Measurements from ENCODE around the gene SLC24A1. TPM values are rescaled to one million over a fixed set of nuclear protein-coding genes. Genes with fewer than 3 reads are reported as not detected.

The SLC24A1 gene
- total RNA-seq, 8 experiments from 2014 or later: 2.0 to 17.7 (median 5.4) TPM

GRCh38 chr15:65676123-65676522 lies 54.4 kb downstream of the SLC24A1 start:
- Histone ChIP-seq H3K4me3 (no peak overlapping the region), H3K4me1 (replicated peaks in 1 of 2) (no peaks in the 10 kb centered on the region), H3K27ac (no peak overlapping the region)
- no peak for ATAC-seq (replicated peaks in 6 of 8)
- in situ Hi-C loops (cut with MboI; ENCODE audit: low pct_unique_long_range_greater_than_20kb in 2 of 9, low sequenced_read_pairs in 9 of 9, unreplicated experiment in 9 of 9): no loop called here
- WGBS, 10 experiments: 80 to 100% (median 94%) methylated on average over 1 to 2 of the region's 2 CpGs; no CpG with 5 or more reads in 1 of the 10 experiments

DNA sequence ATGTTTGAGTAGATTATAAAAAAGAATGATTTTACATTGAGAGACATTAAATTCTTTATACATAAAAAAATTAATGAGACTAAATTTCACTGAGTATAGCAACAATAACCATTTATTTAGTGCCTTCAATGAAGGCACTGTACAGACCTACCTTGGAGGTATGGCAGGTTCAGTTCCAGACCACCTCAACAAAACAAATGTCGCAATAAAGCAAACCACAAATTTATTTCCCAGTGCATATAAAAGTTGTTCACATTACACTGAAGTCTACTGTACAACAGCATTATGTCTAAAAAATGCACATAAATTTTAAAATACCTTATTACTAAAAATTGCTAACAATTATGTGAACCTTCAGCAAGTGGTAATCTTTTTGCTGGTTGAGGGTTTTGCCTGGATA lies 58.8 kb downstream of the SLC24A1 start:
- Histone ChIP-seq H3K4me3 (no peak overlapping the region), H3K4me1 (replicated peaks in 1 of 2) (no peaks in the 10 kb centered on the region), H3K27ac (no peak overlapping the region)
- WGBS, 10 experiments: 71 to 100% (median 100%) methylated on average over 1 of the region's 1 CpG; no CpG with 5 or more reads in 5 of the 10 experiments
- ATAC-seq (replicated peaks in 6 of 8): no peak
- in situ Hi-C loops (cut with MboI; ENCODE audit: low pct_unique_long_range_greater_than_20kb in 2 of 9, low sequenced_read_pairs in 9 of 9, unreplicated experiment in 9 of 9): no loop called here

DNA sequence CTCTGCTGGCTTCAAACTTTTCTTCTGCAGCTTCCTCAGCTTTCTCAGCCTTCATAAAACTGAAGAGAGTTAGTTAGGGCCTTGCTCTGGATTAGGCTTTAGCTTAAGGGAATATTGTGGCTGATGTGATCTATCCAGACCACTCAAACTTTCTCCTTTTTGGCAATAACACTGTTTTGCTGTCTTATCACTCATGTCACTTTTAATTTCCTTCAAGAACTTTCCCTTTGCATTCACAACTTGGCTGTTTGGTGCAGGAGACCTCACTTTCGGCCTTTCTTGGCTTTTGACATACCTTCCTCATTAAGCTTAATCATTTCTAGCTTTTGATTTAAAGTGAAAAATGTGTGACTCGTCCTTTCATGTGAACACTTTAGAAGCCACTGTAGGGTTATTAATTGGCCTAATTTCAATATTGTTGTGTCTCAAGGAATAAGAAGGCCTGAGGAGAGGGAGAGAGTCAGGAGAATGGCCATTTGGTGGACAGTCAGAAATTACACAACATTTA lies 60.7 kb downstream of the SLC24A1 start:
- Histone ChIP-seq H3K4me3 (no peak overlapping the region), H3K4me1 (replicated peaks in 1 of 2) (no peaks in the 10 kb centered on the region), H3K27ac (no peak overlapping the region)
- 60 to 100% (median 89%) methylated on average over 1 to 2 of the region's 2 CpGs for WGBS, 10 experiments
- in situ Hi-C loops (cut with MboI; ENCODE audit: low pct_unique_long_range_greater_than_20kb in 2 of 9, low sequenced_read_pairs in 9 of 9, unreplicated experiment in 9 of 9): no loop called here
- ATAC-seq (replicated peaks in 6 of 8): no peak

GRCh38 chr15:65688462-65688861 lies 66.7 kb downstream of the SLC24A1 start:
- 29 to 100% (median 100%) methylated on average over 1 of the region's 1 CpG; no CpG with 5 or more reads in 3 of the 10 experiments for WGBS, 10 experiments
- H3K27ac ChIP-seq: no peak overlapping the region
- in situ Hi-C loops (cut with MboI; ENCODE audit: low pct_unique_long_range_greater_than_20kb in 2 of 9, low sequenced_read_pairs in 9 of 9, unreplicated experiment in 9 of 9): no loop called here

DNA sequence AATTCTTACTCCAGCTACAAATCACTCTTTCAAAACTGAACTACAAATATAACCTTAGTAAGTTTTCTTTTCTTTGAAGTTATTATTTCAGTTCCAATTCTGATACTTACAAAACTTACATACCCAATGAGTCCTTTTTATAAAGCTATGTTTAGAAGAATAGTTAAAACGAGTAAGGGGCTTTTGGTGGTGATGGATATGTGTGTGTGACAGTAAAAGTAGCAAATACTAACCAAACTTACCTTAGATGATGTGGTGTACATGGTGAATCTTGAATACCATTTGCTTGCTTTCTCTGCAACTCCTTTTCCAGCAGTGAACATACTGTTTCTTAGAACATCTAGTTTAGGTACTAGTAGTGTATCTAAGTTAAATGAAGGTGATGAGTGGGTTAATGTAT lies 68.4 kb downstream of the SLC24A1 start:
- in situ Hi-C loops (cut with MboI; ENCODE audit: low pct_unique_long_range_greater_than_20kb in 2 of 9, low sequenced_read_pairs in 9 of 9, unreplicated experiment in 9 of 9): no loop called here
- WGBS, 10 experiments: 43 to 100% (median 72%) methylated on average over 1 of the region's 1 CpG; no CpG with 5 or more reads in 4 of the 10 experiments
- no peak overlapping the region for H3K4me3 ChIP-seq
- no peak overlapping the region for H3K27ac ChIP-seq
- H3K4me1 ChIP-seq (replicated peaks in 1 of 2): no peaks in the 10 kb centered on the region
- no peak for ATAC-seq (replicated peaks in 6 of 8)

More at GRCh38 chr15:65688462-65688861, 66.7 kb downstream of the SLC24A1 start:
- no peaks in the 10 kb centered on the region for H3K4me1 ChIP-seq (replicated peaks in 1 of 2)
- no peak overlapping the region for H3K4me3 ChIP-seq
- ATAC-seq (replicated peaks in 6 of 8): no peak

DNA sequence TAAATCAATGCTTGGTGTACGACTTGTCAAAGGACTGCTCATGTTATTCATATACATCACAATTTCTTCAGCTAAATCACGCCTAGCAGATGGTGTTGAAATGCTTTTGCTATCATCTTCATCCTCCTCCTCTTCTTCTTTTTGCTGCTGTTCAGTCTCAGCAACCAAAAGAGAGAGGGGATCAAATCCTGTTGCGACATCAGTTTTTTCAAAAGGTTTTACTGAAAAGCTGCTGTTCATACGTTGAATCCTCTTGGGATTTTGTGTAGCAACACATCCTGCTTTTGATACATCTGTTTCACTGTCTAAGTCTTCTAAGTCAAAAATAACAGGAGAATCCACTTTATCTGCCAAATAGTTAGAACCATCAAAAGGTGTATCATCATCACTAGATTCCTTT lies 69.0 kb downstream of the SLC24A1 start:
- Histone ChIP-seq H3K27ac (no peak overlapping the region), H3K4me3 (no peak overlapping the region), H3K4me1 (replicated peaks in 1 of 2) (no peaks in the 10 kb centered on the region)
- WGBS, 10 experiments: 67 to 100% (median 94%) methylated on average over 1 to 4 of the region's 4 CpGs
- no peak for ATAC-seq (replicated peaks in 6 of 8)
- in situ Hi-C loops (cut with MboI; ENCODE audit: low pct_unique_long_range_greater_than_20kb in 2 of 9, low sequenced_read_pairs in 9 of 9, unreplicated experiment in 9 of 9): no loop called here

GRCh38 chr15:65695081-65695480 lies 73.3 kb downstream of the SLC24A1 start:
- Histone ChIP-seq H3K4me3 (no peak overlapping the region), H3K27ac (no peak overlapping the region), H3K4me1 (replicated peaks in 1 of 2) (no peaks in the 10 kb centered on the region)
- ATAC-seq (replicated peaks in 6 of 8): no peak
- WGBS, 10 experiments: 84 to 100% (median 100%) methylated on average over 1 to 2 of the region's 2 CpGs
- in situ Hi-C loops (cut with MboI; ENCODE audit: low pct_unique_long_range_greater_than_20kb in 2 of 9, low sequenced_read_pairs in 9 of 9, unreplicated experiment in 9 of 9): no loop called here

Other genes with a start within 250 kb of the SLC24A1 start
- gene IGDCC3, start 243.9 kb upstream of the SLC24A1 start, total RNA-seq: 100 to 1,000 TPM in 1 of 8 experiments, 10 to 100 TPM in 3, 1 to 10 TPM in 2, under 1 TPM in 2; 0.15 to 189 (median 10.9) TPM
- 10 to 100 TPM in 2 of 8 experiments, 1 to 10 TPM in 6; 1.9 to 21.0 (median 6.7) TPM for gene IGDCC4, start 199.0 kb upstream of the SLC24A1 start, total RNA-seq
- gene DPP8, start 104.2 kb upstream of the SLC24A1 start, total RNA-seq: 10 to 100 TPM; 18.4 to 42.8 (median 24.7) TPM
- gene HACD3, start 91.5 kb upstream of the SLC24A1 start, total RNA-seq: 100 to 1,000 TPM in 2 of 8 experiments, 10 to 100 TPM in 6; 66.5 to 160 (median 82.2) TPM
- gene INTS14, start 10.8 kb upstream of the SLC24A1 start, total RNA-seq: 10 to 100 TPM; 27.6 to 46.8 (median 32.9) TPM
- gene DENND4A, start 170.4 kb downstream of the SLC24A1 start, total RNA-seq: 10 to 100 TPM; 13.7 to 34.8 (median 23.4) TPM
- gene RAB11A, start 247.6 kb downstream of the SLC24A1 start, total RNA-seq: 100 to 1,000 TPM; 111 to 174 (median 164) TPM